Testis (tissue), 3 donors: ENCODE data around the gene MSL1. TPM values are rescaled to one million over a fixed set of nuclear protein-coding genes. Genes with fewer than 3 reads are reported as not detected.

Experiments used
- DNase-seq: peaks from one replicate; pipeline ENCODE4 v3.0.0-alpha.2; 2019
- H3K27ac ChIP-seq, 2 donors: fragments of 200-600 bp; sonication (generic); one replicate each; pipeline ENCODE4 v1.5.1; 2019
- H3K27me3 ChIP-seq: fragments of 200-600 bp; sonication (generic); one replicate; pipeline ENCODE4 v1.5.1; 2019
- H3K36me3 ChIP-seq: fragments of 200-600 bp; sonication (generic); one replicate; pipeline ENCODE4 v1.5.1; 2017; ENCODE audit warnings: low read depth; ENCODE audit errors: missing control alignments
- H3K4me1 ChIP-seq: fragments of 200-600 bp; sonication (generic); one replicate; pipeline ENCODE4 v1.5.1; 2019
- H3K4me3 ChIP-seq, 2 donors: fragments of 200-600 bp; sonication (generic); one replicate each; pipeline ENCODE4 v1.5.1; 2017 to 2019
- H3K9me3 ChIP-seq: fragments of 200-600 bp; sonication (generic); one replicate; pipeline ENCODE4 v1.5.1; 2017
- POLR2A ChIP-seq: fragments of 450-650 bp; IDR thresholded peaks from one replicate; pipeline ENCODE4 v1.6.1; 2017; ENCODE audit warnings: antibody characterized with exemption, mild to moderate bottlenecking, moderate library complexity
- WGBS, 2 donors: methylation state at CpG; one replicate each; pipeline ENCODE4 v1.1.5; 2018; 5-methylcytosine and 5-hydroxymethylcytosine counted together
- intact Hi-C: fragments of 100-400 bp; cut with DNase I; formaldehyde crosslinking; loops from one replicate; pipeline ENCODE4 v1.15.1; 2023; ENCODE audit warnings: low total_unique reads
- polyA plus RNA-seq: library from polyadenylated mRNA; stranded (reverse); fragments of 350-450 nt; fragmentation: Illumina TruSeq; extraction: RNeasy Lipid Tissue Mini Kit (QIAGEN cat#74804); gene quantifications from one replicate; pipeline ENCODE4 v1.2.3, GENCODE V29; 2014; ENCODE audit warnings: low read depth, low replicate concordance; ENCODE audit not compliant: insufficient read depth
- total RNA-seq, 2 donors: library from RNA; depleted of rRNA; stranded (reverse); fragments of >200 nt; gene quantifications; one replicate each; pipeline ENCODE4 v1.2.3, GENCODE V29; 2016
- TF ChIP-seq, protein P1 (sequence below), 3 experiments: fragments of 450-650 bp in 2 of 3; fragments of 200-600 bp in 1 of 3; sonication (generic) in 1 of 3; IDR thresholded peaks; one replicate each; pipeline ENCODE4 v1.5.1; 2016 to 2019; ENCODE audit warnings: antibody characterized with exemption in 3 of 3, mild to moderate bottlenecking in 2 of 3, moderate library complexity in 1 of 3

The MSL1 gene
- total and polyA plus RNA-seq, 3 donors from 2014 or later: 129 to 161 (median 157) TPM

DNA sequence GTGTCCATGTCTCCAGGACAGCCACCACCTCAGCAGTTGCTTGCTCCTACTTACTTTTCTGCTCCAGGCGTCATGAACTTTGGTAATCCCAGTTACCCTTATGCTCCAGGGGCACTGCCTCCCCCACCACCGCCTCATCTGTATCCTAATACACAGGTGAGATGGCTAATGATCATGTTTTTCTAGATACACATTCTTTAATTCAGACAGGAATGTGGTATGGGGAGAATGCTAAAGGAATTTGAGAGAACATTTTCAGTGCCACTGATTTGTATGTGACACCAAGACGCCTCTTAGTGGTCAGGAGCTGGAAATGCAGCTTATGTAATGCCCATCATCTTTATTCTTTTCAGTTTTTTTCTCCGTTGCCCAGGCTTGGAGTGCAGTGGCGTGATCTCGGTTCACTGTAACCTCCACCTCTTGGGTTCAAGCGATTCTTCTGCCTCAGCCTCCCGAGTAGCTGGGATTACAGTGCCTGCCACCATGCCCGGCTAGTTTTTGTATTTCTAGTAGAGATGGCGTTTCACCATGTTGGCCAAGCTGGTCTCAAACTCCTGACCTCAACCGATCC lies 46.6 kb downstream of the MSL1 start:
- intact Hi-C loops: no loop called here
- peak overlapping the region in 1 of 2 donors; percentile 41 for H3K27ac ChIP-seq
- 42 to 48% methylated on average over 11 of the region's 11 CpGs for WGBS, 2 donors
- no peaks in the 10 kb centered on the region for H3K4me1 ChIP-seq
- peaks cover 4% of the 10 kb centered on the region for H3K36me3 ChIP-seq
- TF ChIP-seq, protein P1, sequence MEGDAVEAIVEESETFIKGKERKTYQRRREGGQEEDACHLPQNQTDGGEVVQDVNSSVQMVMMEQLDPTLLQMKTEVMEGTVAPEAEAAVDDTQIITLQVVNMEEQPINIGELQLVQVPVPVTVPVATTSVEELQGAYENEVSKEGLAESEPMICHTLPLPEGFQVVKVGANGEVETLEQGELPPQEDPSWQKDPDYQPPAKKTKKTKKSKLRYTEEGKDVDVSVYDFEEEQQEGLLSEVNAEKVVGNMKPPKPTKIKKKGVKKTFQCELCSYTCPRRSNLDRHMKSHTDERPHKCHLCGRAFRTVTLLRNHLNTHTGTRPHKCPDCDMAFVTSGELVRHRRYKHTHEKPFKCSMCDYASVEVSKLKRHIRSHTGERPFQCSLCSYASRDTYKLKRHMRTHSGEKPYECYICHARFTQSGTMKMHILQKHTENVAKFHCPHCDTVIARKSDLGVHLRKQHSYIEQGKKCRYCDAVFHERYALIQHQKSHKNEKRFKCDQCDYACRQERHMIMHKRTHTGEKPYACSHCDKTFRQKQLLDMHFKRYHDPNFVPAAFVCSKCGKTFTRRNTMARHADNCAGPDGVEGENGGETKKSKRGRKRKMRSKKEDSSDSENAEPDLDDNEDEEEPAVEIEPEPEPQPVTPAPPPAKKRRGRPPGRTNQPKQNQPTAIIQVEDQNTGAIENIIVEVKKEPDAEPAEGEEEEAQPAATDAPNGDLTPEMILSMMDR (IDR thresholded peaks at IDR 0.05): peak; percentile 80 to 95 (median 83)
- no peak for TF ChIP-seq POLR2A
- peak; percentile 66 for DNase-seq
- H3K4me3 ChIP-seq: no peak overlapping the region
- no peaks in the 10 kb centered on the region for H3K9me3 ChIP-seq
- H3K27me3 ChIP-seq: no peaks in the 10 kb centered on the region

- no peaks in the 10 kb centered on the region for H3K9me3 ChIP-seq
- 89 to 90% methylated on average over 2 of the region's 2 CpGs for WGBS, 2 donors
- H3K27ac ChIP-seq: no peak overlapping the region
- no peak overlapping the region for H3K4me3 ChIP-seq
- peaks cover 4% of the 10 kb centered on the region for H3K36me3 ChIP-seq
- TF ChIP-seq POLR2A: no peak
- TF ChIP-seq, protein P1 (IDR thresholded peaks at IDR 0.05): no peak
- H3K27me3 ChIP-seq: no peaks in the 10 kb centered on the region
- H3K4me1 ChIP-seq: no peaks in the 10 kb centered on the region
- DNase-seq: no peak
- intact Hi-C loops: loop anchor here (5.0 kb wide), 1 partner anchor 158 kb away; no protein-coding TSS in a partner anchor
Measured at GRCh38 chr17:40170325-40170724, 48.6 kb downstream of the MSL1 start.

DNA sequence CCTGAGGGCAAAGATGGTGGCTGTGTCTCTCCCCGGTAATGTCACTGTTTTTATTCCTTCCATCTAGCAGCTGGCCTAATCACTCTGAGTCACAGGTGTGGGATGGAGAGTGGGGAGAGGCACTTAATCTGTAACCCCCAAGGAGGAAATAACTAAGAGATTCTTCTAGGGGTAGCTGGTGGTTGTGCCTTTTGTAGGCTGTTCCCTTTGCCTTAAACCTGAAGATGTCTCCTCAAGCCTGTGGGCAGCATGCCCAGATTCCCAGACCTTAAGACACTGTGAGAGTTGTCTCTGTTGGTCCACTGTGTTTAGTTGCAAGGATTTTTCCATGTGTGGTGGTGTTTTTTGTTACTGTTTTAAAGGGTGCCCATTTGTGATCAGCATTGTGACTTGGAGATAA lies 50.0 kb downstream of the MSL1 start:
- Histone ChIP-seq H3K4me1 (peaks cover under 1% of the 10 kb centered on the region), H3K27me3 (no peaks in the 10 kb centered on the region), H3K9me3 (no peaks in the 10 kb centered on the region), H3K4me3 (no peak overlapping the region), H3K27ac (no peak overlapping the region), H3K36me3 (peaks cover 4% of the 10 kb centered on the region)
- TF ChIP-seq, protein P1 (IDR thresholded peaks at IDR 0.05): no peak
- no peak for TF ChIP-seq POLR2A
- no peak for DNase-seq
- intact Hi-C loops: loop anchor here (5.0 kb wide), 1 partner anchor 159 kb away; no protein-coding TSS in a partner anchor
- 70 to 87% methylated on average over 1 of the region's 1 CpG for WGBS, 2 donors

- intact Hi-C loops: loop anchor here (5.0 kb wide), 1 partner anchor 161 kb away; no protein-coding TSS in a partner anchor
- Histone ChIP-seq H3K4me1 (peaks cover 11% of the 10 kb centered on the region), H3K27ac (no peak overlapping the region), H3K9me3 (no peaks in the 10 kb centered on the region), H3K36me3 (peaks cover 4% of the 10 kb centered on the region), H3K4me3 (no peak overlapping the region), H3K27me3 (no peaks in the 10 kb centered on the region)
- WGBS, 2 donors: 86 to 90% methylated on average over 4 of the region's 4 CpGs
- TF ChIP-seq, protein P1 (IDR thresholded peaks at IDR 0.05): no peak
- no peak for TF ChIP-seq POLR2A
- DNase-seq: no peak
Measured at GRCh38 chr17:40173091-40173777, 51.5 kb downstream of the MSL1 start.
